Glutamatergic neuron (in vitro differentiated cells): ENCODE data around the gene CAPN7. TPM values are rescaled to one million over a fixed set of nuclear protein-coding genes. Genes with fewer than 3 reads are reported as not detected.

Experiments
- DNase-seq: peaks from one replicate; pipeline ENCODE4 v3.0.0; 2022
- H3K27ac Mint-ChIP-seq: one replicate; pipeline ENCODE4 v1.8.0; 2020; ENCODE audit warnings: mild to moderate bottlenecking, mixed read lengths, inconsistent platforms; ENCODE audit not compliant: unreplicated experiment
- H3K27me3 Mint-ChIP-seq: one replicate; pipeline ENCODE4 v1.8.0; 2020; ENCODE audit warnings: mild to moderate bottlenecking, moderate library complexity, mixed read lengths, inconsistent platforms; ENCODE audit not compliant: unreplicated experiment
- H3K36me3 Mint-ChIP-seq: one replicate; pipeline ENCODE4 v1.8.0; 2020; ENCODE audit warnings: mild to moderate bottlenecking, mixed read lengths, inconsistent platforms; ENCODE audit not compliant: unreplicated experiment
- H3K4me1 Mint-ChIP-seq: one replicate; pipeline ENCODE4 v1.8.0; 2020; ENCODE audit warnings: mild to moderate bottlenecking, low read depth, mixed read lengths, inconsistent platforms; ENCODE audit not compliant: unreplicated experiment
- H3K4me3 Mint-ChIP-seq: one replicate; pipeline ENCODE4 v1.8.0; 2020; ENCODE audit warnings: mild to moderate bottlenecking, mixed read lengths, inconsistent platforms; ENCODE audit not compliant: unreplicated experiment
- H3K9me3 Mint-ChIP-seq: one replicate; pipeline ENCODE4 v1.8.0; 2020; ENCODE audit warnings: mild to moderate bottlenecking, moderate library complexity, mixed read lengths, inconsistent platforms; ENCODE audit not compliant: unreplicated experiment
- CTCF ChIP-seq: fragments of 200-600 bp; sonication (generic); IDR thresholded peaks from one replicate; pipeline ENCODE4 v1.5.0; 2021; ENCODE audit not compliant: partially characterized antibody, unreplicated experiment
- total RNA-seq: library from RNA; stranded (reverse); fragmentation: NEBNext Ultra II Directional; extraction: Animal tissue kit (Norgen Biotek cat#: 25700); gene quantifications from one replicate; pipeline ENCODE4 v1.2.1, GENCODE V29; 2021; ENCODE audit not compliant: unreplicated experiment

Gene CAPN7
- total RNA-seq, 1 donor from 2014 or later, result 30.2 TPM

- Mint-ChIP-seq H3K27me3 (no peaks in the 10 kb centered on the region), H3K4me1 (peaks cover 9% of the 10 kb centered on the region), H3K4me3 (no peak overlapping the region), H3K27ac (no peak overlapping the region), H3K36me3 (no peaks in the 10 kb centered on the region), H3K9me3 (no peaks in the 10 kb centered on the region)
- TF ChIP-seq CTCF, result no peak
- no peak for DNase-seq
Measured at GRCh38 chr3:15279671-15280402, 73.8 kb downstream of the CAPN7 start.

- H3K27ac Mint-ChIP-seq, result peak overlapping the region; percentile 44
- H3K27me3 Mint-ChIP-seq, result no peaks in the 10 kb centered on the region
- H3K9me3 Mint-ChIP-seq, result no peaks in the 10 kb centered on the region
- H3K4me1 Mint-ChIP-seq, result peaks cover 12% of the 10 kb centered on the region
- no peak for DNase-seq
- no peak for TF ChIP-seq CTCF
- H3K4me3 Mint-ChIP-seq, result no peak overlapping the region
- H3K36me3 Mint-ChIP-seq, result no peaks in the 10 kb centered on the region
Measured at GRCh38 chr3:15280853-15281532, 74.9 kb downstream of the CAPN7 start.

GRCh38 chr3:15281817-15282216 is 75.8 kb downstream of the CAPN7 start:
- Mint-ChIP-seq H3K36me3 (no peaks in the 10 kb centered on the region), H3K4me3 (no peak overlapping the region)

GRCh38 chr3:15283702-15284101 is 77.7 kb downstream of the CAPN7 start:
- no peak overlapping the region for H3K4me3 Mint-ChIP-seq
- DNase-seq, result no peak
- H3K36me3 Mint-ChIP-seq, result no peaks in the 10 kb centered on the region
- no peak overlapping the region for H3K27ac Mint-ChIP-seq
- no peaks in the 10 kb centered on the region for H3K9me3 Mint-ChIP-seq
- H3K4me1 Mint-ChIP-seq, result peaks cover 12% of the 10 kb centered on the region
- TF ChIP-seq CTCF, result no peak
- no peaks in the 10 kb centered on the region for H3K27me3 Mint-ChIP-seq

More at GRCh38 chr3:15281817-15282216, 75.8 kb downstream of the CAPN7 start:
- Mint-ChIP-seq H3K4me1 (peaks cover 12% of the 10 kb centered on the region), H3K9me3 (no peaks in the 10 kb centered on the region), H3K27ac (no peak overlapping the region), H3K27me3 (no peaks in the 10 kb centered on the region)
- TF ChIP-seq CTCF, result no peak
- no peak for DNase-seq
